Central memory CD8-positive, alpha-beta T cell (primary cell): ENCODE results near the gene MBD2.
"Not testable (repeated sequence)": the region's sequence is repeated elsewhere in the genome, so short reads cannot be mapped to it uniquely, and the experiment has no call there.

Source experiments
- ATAC-seq: fragments of 150-1000 bp; cut with Tn5 transposase; replicated peaks from 2 replicates; pipeline ENCODE4 v1.10.0; 2022; ENCODE audit warnings: mild to moderate bottlenecking, moderate FRiP score, moderate number of reproducible peaks; ENCODE audit not compliant: poor library complexity, severe bottlenecking; ENCODE audit errors: extremely low read depth
- DNase-seq, 2 donors: peaks; one replicate each; pipeline ENCODE4 v3.0.0; 2021; ENCODE audit warnings: low spot score in 2 of 2
- H3K27ac Mint-ChIP-seq: one replicate; pipeline ENCODE4 v1.8.0; 2022; ENCODE audit warnings: low read depth, mild to moderate bottlenecking, moderate library complexity, mixed read lengths
- H3K27me3 Mint-ChIP-seq: one replicate; pipeline ENCODE4 v1.8.0; 2022; ENCODE audit warnings: mixed read lengths
- H3K36me3 Mint-ChIP-seq: one replicate; pipeline ENCODE4 v1.8.0; 2022; ENCODE audit warnings: mild to moderate bottlenecking, moderate library complexity, mixed read lengths; ENCODE audit not compliant: insufficient read depth
- H3K4me1 Mint-ChIP-seq: one replicate; pipeline ENCODE4 v1.8.0; 2022; ENCODE audit warnings: mixed read lengths
- H3K4me3 Mint-ChIP-seq: one replicate; pipeline ENCODE4 v1.8.0; 2022; ENCODE audit warnings: mild to moderate bottlenecking, moderate library complexity, mixed read lengths
- H3K9me3 Mint-ChIP-seq: one replicate; pipeline ENCODE4 v1.8.0; 2022; ENCODE audit warnings: mixed read lengths

Gene MBD2, protein sequence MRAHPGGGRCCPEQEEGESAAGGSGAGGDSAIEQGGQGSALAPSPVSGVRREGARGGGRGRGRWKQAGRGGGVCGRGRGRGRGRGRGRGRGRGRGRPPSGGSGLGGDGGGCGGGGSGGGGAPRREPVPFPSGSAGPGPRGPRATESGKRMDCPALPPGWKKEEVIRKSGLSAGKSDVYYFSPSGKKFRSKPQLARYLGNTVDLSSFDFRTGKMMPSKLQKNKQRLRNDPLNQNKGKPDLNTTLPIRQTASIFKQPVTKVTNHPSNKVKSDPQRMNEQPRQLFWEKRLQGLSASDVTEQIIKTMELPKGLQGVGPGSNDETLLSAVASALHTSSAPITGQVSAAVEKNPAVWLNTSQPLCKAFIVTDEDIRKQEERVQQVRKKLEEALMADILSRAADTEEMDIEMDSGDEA

DNA sequence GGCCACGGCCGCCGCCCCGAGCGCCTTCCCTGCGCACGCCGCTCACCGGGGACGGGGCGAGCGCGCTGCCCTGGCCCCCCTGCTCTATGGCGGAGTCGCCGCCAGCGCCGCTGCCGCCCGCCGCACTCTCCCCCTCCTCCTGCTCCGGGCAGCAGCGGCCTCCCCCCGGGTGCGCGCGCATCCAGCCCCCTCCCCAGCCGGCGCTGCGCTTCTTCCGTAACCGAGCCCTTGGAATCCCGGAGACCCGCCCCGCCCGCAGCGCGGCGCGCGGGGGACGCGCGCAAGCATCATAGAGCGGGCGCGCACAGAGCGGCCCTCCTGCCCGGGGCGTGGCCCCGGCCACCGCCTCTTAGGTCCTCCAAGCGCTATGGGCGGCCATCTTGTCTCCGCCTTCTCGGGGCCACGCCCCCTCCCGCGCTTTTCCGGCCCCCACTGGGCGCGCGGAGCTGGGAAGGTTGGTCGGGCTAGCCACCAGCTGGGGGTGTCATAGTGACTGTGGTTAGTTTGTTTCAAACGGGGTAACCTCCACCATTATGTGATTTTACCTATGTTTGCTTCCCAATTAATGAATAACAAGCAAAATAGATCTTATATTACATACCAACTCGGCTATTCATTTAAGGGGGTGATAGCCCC lies at the start of gene MBD2:
Gene MBD2 (minus strand): TSS at position 291 of the 636 bp plus-strand sequence. CDS start 110 bp downstream, at position 181.
- ATAC-seq (peak; percentile 83), DNase-seq (peak; percentile 92 to 93)
- Mint-ChIP-seq H3K27me3 (no peaks in the 10 kb centered on the region), H3K27ac (peak within 1 kb of the TSS; percentile 95), H3K4me3 (peak within 1 kb of the TSS; percentile 88), H3K9me3 (no peaks in the 10 kb centered on the region), H3K36me3 (peaks cover 20% of the 10 kb centered on the region), H3K4me1 (peaks cover 44% of the 10 kb centered on the region)

DNA sequence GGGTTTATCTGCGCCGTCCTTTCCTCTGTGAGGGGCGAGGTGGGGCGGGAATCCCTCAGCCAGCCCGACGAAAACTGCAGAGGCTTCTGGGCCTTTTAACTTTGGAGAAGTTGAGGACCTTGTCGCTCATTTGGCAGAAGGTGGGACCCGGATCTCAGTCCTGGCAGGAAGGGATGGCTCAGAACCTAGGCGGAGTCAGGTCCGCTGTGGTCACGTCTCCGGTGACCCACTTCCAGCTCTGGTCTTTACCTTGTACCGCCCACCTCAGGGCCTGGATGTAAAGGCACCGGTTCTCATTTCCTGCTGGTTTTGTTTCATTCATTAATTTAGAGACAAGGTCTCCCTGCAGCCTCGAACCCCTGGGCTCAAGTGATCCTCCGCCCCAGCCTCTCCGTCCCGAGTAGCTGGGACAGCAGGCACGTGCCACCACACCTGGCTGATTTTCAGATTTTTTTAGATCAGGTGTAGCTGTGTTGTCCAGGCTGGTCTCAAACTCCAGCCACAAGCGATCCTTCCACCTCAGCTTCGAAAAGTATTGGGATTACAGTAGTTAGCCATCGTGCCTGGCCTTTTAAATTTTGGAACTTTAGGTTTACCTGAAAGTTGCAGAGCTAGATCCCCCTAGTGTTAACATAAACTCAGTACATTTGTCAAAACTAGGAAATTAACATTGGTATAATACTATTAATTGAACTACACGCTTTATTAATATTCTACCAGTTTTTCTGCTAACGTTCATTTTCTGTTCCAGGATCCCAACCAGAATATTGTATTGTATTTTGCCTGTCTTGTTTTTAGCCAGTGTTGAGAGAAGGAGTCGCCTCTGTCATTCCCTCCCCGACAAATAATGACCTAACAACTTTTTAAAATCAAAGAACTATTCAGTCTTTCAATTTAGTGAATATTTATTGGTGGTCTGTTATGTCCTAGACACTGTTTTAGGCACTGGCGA lies 45.7 kb upstream of the MBD2 start:
- peak overlapping the region; percentile 87 for H3K4me3 Mint-ChIP-seq
- DNase-seq (peak in 1 of 2 donors; percentile 18), ATAC-seq (peak; percentile 3)
- no peaks in the 10 kb centered on the region for H3K27me3 Mint-ChIP-seq
- peaks cover 17% of the 10 kb centered on the region for H3K4me1 Mint-ChIP-seq
- peaks cover 14% of the 10 kb centered on the region for H3K36me3 Mint-ChIP-seq
- peak overlapping the region; percentile 98 for H3K27ac Mint-ChIP-seq
- H3K9me3 Mint-ChIP-seq, result no peaks in the 10 kb centered on the region

DNA sequence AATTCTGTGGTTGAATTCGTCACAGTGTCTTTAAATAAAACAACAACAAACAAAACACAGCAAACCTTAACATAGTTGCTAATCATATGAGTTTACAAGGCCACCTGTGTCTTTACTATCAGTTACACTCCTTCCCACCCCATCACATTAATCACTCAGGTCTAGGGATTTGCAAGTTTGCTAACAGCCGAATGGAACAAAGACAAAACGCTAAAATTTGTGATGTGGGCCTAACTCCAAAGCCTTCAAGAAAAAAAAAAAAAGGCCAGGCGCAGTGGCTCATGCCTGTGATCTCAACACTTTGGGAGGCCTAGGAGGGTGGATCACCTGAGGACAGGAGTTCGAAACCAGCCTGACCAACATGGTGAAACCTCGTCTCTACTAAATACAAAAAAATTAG lies 44.3 kb upstream of the MBD2 start:
- peak overlapping the region; percentile 98 for H3K27ac Mint-ChIP-seq
- peaks cover 19% of the 10 kb centered on the region for H3K4me1 Mint-ChIP-seq
- peaks cover 14% of the 10 kb centered on the region for H3K36me3 Mint-ChIP-seq
- peak overlapping the region; percentile 87 for H3K4me3 Mint-ChIP-seq
- no peaks in the 10 kb centered on the region for H3K27me3 Mint-ChIP-seq
- H3K9me3 Mint-ChIP-seq, result no peaks in the 10 kb centered on the region
- no peak for DNase-seq
- peak; percentile 8 for ATAC-seq

DNA sequence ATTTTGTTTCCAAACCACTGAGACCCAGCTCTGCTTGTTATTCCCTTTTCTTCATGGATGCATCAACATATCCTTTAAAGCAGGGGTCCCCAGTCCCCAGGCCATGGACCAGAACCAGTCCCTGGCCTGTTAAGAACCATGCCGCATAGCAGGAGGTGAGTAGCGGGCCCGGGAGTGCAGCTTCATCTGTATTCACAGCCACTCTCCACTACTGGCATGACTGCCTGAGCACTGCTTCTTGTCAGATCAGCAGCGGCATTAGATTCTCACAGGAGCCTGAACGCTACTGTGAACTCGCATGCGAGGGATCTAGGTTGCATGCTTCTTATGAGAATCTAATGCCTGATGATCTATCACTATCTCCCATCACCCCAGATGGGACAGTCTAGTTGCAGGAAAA lies 43.2 kb upstream of the MBD2 start:
- H3K4me1 Mint-ChIP-seq, result peaks cover 22% of the 10 kb centered on the region
- H3K27ac Mint-ChIP-seq, result no peak overlapping the region
- ATAC-seq, result no peak
- no peak for DNase-seq
- H3K9me3 Mint-ChIP-seq, result no peaks in the 10 kb centered on the region
- H3K36me3 Mint-ChIP-seq, result peaks cover 14% of the 10 kb centered on the region
- no peaks in the 10 kb centered on the region for H3K27me3 Mint-ChIP-seq
- no peak overlapping the region for H3K4me3 Mint-ChIP-seq

DNA sequence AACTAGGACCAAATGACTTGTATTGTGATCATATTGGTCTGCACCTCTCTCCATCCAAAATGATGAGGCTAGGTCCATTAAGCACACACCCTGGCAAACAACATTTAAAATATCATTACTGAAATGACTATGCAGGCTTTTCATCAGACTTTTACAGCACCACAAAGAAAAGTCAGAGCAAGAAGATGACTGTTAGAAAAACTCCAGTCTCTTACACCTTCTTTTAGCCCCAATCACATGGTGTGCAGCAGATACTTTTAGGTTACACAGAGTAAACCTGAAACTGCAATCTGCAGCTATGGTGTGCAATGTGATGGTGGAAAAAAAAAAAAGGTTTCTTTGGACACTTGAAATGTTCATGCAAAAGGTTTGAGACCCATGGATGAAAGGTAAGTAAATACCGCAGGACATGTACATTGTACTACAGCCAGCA lies 39.5 kb upstream of the MBD2 start:
- Mint-ChIP-seq H3K4me3 (peak overlapping the region; percentile 25), H3K4me1 (peaks cover 5% of the 10 kb centered on the region), H3K27ac (peak overlapping the region; percentile 43), H3K9me3 (no peaks in the 10 kb centered on the region), H3K36me3 (peaks cover 5% of the 10 kb centered on the region), H3K27me3 (no peaks in the 10 kb centered on the region)
- ATAC-seq (no peak), DNase-seq (no peak)

DNA sequence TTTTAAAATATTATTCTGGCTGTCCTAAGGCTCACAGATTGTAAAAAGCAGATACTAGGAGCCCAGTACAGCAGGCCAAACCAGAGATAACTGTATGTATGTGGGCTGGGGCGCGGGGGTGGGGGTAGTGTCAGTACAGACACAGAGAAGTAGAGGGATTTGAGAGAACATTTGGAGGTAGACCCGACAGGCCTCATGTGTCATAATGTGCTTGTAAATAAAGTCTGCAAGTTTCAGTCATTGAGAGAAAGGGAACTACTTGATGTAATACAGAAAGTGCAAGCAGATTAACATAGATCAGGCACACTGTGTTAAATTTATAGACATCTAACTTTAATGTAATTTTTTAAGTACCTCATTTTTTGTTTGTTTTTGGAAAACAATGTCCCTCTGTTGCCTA lies 37.4 kb upstream of the MBD2 start:
- Mint-ChIP-seq H3K4me1 (peaks cover 5% of the 10 kb centered on the region), H3K9me3 (no peaks in the 10 kb centered on the region), H3K4me3 (no peak overlapping the region), H3K27ac (peak overlapping the region; percentile 91), H3K27me3 (no peaks in the 10 kb centered on the region), H3K36me3 (no peaks in the 10 kb centered on the region)
- DNase-seq (no peak), ATAC-seq (no peak)

DNA sequence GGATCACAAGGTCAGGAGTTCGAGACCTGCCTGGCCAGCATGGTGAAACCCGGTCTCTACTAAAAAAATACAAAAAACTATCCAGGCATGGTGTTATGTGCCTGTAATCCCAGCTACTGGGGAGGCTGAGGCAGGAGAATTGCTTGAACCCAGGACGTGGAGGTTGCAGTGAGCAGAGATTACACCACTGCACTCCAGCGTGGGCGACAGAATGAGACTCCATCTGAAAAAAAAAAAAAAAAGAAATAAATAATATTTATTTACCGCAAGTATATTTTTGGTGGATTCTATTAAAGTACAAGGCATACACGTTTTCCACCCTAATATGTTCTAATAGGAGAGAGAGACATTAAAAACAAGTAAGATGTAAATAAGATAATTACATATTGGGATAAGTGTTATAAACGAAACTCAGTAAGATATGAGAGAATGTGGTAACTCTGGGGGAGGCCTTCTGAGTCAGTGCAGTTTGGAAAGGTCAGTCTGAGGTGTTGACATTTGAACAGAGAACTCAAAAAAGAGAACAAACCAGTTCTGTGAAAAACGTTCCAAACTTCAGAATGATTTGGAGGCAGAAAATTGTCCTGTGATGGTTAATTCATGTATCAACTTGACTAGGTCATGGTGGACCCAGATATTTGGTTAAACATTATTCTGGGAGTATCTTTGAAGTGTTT lies 36.1 kb upstream of the MBD2 start:
- H3K27me3 Mint-ChIP-seq, result no peaks in the 10 kb centered on the region
- ATAC-seq, result no peak
- DNase-seq, result no peak
- H3K36me3 Mint-ChIP-seq, result no peaks in the 10 kb centered on the region
- peak overlapping the region; percentile 91 for H3K27ac Mint-ChIP-seq
- H3K9me3 Mint-ChIP-seq, result no peaks in the 10 kb centered on the region
- H3K4me3 Mint-ChIP-seq, result no peak overlapping the region
- peaks cover 5% of the 10 kb centered on the region for H3K4me1 Mint-ChIP-seq

DNA sequence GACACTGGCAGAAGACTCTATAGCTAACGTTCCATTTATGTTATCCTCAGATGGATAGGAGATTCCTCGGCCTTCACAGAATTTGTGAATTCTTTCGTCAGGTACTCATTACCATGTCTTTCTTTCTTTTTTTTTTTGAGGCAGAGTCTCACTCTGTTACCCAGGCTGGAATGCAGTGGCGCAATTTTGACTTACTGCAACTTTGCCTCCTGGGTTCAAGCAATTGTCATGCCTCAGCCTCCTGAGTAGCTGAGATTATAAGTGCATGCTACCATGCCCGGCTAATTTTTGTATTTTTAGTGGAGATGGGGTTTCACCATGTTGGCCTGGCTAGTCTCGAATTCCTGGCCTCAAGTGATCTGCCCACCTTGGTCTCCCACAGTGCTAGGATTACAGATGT lies 33.3 kb upstream of the MBD2 start:
- not testable (repeated sequence) for H3K36me3 Mint-ChIP-seq, H3K27me3 Mint-ChIP-seq, H3K9me3 Mint-ChIP-seq, DNase-seq, H3K27ac Mint-ChIP-seq, H3K4me1 Mint-ChIP-seq, H3K4me3 Mint-ChIP-seq, ATAC-seq

DNA sequence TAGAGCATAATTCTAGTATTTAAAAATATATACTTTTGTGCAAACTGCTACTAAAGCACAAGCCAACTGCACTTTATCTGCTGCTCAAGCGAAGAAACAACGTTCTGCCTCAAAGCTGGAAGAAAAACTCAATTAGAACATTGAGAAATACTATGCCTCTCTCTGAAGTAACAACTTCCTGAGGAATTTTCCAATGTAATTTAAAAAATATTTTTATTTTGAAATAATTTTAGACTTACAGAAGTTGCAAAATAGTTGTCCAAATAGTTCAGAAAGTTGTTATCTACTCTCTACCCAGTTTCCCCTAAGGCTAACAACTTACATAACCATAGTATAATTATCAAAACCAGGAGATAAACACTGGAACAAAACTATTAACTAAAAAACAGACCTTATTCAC lies 32.5 kb upstream of the MBD2 start:
- no peaks in the 10 kb centered on the region for H3K27me3 Mint-ChIP-seq
- H3K9me3 Mint-ChIP-seq, result no peaks in the 10 kb centered on the region
- H3K4me1 Mint-ChIP-seq, result no peaks in the 10 kb centered on the region
- DNase-seq, result no peak
- no peak for ATAC-seq
- H3K36me3 Mint-ChIP-seq, result no peaks in the 10 kb centered on the region
- H3K27ac Mint-ChIP-seq, result no peak overlapping the region
- no peak overlapping the region for H3K4me3 Mint-ChIP-seq

DNA sequence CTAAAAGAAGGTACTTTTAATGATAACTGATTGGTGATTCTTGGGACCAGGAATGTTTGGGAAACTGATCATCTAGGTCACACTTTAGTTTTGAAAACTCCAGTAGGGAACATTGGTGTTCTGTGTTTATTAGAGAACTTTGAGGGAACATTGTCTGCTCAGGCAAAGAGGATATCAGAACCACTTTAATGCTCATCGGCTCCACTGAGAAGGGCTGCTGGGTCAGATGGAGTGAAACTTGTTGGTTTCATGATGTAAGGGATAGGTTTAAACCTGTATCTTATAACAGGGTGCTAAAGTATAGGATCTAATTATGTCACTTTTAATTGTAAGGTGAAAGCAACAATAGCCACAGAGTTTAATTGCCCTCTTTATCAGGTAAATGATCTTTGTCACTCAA lies 30.7 kb upstream of the MBD2 start:
- Mint-ChIP-seq H3K36me3 (no peaks in the 10 kb centered on the region), H3K27me3 (no peaks in the 10 kb centered on the region), H3K27ac (no peak overlapping the region), H3K4me3 (no peak overlapping the region), H3K9me3 (no peaks in the 10 kb centered on the region), H3K4me1 (peaks cover 6% of the 10 kb centered on the region)
- ATAC-seq, result no peak
- DNase-seq, result no peak

DNA sequence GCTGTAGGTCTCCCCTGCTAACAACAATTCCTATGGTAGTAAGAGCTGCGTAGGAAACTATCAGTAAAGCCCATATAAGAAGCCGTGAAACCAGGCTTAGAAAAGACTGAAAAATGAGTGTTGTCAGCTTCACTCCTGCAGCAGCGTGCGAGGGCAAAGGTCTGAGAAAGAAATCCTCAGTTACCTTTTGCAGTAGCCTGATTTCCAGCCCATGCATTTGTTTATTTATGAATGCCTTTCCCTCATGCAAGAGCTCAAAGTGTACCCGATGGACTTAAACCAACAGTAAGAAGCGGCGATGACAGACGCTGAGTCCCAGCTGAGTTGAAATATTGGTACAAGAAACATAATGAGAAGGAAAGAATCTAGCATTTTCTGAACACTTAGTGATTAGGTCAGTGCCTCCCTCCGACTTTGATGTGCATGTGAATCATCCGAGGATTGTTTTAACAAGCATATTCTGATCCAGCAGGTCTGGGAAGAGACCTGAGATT lies 29.8 kb upstream of the MBD2 start:
- ATAC-seq (no peak), DNase-seq (no peak)
- Mint-ChIP-seq H3K36me3 (no peaks in the 10 kb centered on the region), H3K9me3 (no peaks in the 10 kb centered on the region), H3K4me1 (peaks cover 6% of the 10 kb centered on the region), H3K27me3 (no peaks in the 10 kb centered on the region), H3K4me3 (no peak overlapping the region), H3K27ac (no peak overlapping the region)
